SH-SY5Y (cell line): ENCODE results near the gene MFAP2.

Experiments
- GATA2 ChIP-seq: IDR thresholded peaks from 2 replicates; pipeline ENCODE4 v1.6.1; 2011; ENCODE audit warnings: mild to moderate bottlenecking, low read depth, low read length
- GATA3 ChIP-seq: IDR thresholded peaks from 2 replicates; pipeline ENCODE4 v1.6.1; 2011; ENCODE audit warnings: low read depth, mild to moderate bottlenecking, low read length, moderate library complexity

The MFAP2 gene, protein sequence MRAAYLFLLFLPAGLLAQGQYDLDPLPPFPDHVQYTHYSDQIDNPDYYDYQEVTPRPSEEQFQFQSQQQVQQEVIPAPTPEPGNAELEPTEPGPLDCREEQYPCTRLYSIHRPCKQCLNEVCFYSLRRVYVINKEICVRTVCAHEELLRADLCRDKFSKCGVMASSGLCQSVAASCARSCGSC

DNA sequence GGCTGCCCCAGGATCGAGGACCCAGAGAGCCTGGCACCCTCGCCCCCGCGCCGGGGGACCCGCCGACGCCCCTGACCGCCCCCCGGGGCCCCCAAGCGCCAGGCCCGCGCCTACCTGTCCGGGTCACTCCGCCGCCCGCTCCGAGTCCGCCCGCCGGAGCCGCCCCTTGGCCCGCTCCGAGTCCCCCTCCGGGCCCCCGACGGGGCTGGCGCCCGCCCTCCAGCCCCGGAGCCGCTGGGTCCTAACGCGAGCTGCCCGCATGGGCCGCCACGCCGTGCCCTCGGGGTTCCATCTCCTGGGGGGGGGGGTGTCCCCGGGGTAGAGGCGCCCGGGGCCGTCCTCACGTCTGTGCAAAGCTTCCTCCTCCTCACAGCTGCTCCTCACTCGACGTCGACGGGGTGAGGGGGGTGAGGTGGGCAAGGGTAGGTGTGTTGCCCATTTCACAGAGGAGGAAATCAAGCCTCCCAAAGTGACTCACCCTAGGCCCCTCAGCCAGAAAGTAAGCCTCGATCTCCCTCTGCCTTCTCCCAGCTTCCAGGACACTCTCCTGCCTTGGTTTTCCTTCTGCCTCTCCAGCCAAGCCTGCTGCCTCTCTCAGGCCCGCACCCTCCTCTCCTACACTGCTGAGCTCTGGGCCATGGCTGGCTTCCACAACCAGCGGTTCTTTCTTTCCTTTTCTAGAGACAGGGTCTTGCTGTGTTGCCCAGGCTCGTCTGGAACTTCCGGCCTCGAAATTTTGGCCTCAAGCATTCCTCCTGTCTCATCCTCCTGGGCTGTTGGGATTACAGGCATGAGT is at the start of gene MFAP2:
Gene MFAP2 (minus strand): TSS at position 148 of the 796 bp plus-strand sequence. CDS start 2,347 bp downstream, outside the sequence.
- TF ChIP-seq GATA2 (no peak), GATA3 (no peak)

DNA sequence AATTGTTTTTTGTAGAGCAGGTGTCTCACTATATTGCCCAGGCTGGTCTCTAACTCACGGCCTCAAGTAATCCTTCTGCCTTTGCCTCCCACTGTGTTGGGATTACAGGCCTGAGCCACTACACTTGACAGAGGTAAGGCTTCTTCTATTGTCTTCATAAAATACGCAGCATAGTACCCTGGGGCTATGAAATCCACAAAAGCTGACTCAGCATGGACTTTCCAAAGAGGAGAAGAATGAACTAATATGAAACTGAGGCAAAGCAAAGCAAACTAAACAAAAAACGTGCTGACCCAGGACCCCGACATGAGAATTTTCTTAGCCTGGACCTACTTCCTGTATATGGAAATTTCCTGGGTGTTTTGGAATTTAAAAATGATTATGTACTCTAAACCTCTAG is 49.8 kb upstream of the MFAP2 start:
- no peak for TF ChIP-seq GATA3
- TF ChIP-seq GATA2 = no peak

DNA sequence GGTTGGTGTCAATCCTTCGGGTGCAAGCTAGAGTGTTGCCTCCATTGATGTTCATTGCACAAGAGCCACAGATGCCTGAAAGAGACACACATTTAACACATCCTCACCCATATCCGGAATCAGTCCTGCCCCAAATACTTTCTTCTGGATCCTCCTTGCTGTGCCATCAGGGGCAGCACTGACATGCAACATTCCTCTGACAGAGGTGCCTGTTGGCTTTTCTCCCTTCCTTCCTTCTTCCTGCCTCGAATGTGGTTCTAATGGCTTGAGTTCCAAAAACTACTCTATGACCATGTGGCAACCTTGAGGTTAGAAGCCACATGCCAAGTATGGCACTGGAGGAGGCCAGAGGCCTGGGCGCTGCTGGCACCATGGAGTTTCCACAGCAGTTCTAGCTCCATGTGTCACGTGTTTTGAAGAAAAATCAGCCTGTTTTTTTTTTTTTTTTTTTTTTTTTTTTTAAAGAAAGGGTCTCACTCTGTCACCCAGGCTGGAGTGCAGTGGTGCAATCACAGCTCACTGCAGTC is 48.3 kb upstream of the MFAP2 start:
- TF ChIP-seq GATA2 = no peak
- TF ChIP-seq GATA3 = no peak

DNA sequence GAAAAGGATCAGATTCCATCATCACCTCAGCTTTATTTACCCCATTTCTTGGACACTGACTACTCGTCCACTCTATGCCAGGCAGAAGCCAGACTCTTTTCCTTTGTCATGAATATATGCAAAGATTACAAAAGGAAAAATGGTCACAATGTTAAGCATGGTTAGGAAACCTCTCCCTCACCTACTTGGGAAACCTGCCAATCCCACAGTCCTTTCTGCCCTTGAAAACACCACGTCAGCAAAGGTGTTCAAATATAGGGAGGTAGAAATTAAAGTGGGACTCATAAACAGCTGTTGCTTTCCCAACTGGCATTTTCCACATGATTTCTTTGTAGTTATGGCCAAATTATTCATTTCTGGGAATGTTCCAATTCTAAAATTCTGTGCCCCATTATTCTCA is 47.5 kb upstream of the MFAP2 start:
- no peak for TF ChIP-seq GATA3
- TF ChIP-seq GATA2 = no peak

DNA sequence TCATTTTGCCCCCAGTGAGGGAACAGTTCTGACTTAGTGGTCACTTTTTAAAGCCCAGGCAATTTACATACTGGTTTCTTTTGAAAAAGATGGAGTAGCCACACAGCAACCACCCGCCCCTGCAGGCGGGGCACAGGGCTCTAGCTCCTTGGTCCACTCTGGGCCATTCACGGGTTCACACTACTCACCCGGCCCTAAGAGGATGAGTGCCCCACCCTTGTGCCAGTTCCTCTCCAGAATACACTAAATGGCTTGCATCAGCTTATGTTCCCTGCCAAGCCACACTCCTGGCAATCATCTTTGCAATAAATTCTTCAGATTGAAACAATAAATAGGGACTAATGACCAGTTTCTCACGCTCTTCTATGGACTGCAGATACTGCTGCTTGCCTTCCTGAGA is 47.0 kb upstream of the MFAP2 start:
- TF ChIP-seq GATA3 (no peak), GATA2 (no peak)

DNA sequence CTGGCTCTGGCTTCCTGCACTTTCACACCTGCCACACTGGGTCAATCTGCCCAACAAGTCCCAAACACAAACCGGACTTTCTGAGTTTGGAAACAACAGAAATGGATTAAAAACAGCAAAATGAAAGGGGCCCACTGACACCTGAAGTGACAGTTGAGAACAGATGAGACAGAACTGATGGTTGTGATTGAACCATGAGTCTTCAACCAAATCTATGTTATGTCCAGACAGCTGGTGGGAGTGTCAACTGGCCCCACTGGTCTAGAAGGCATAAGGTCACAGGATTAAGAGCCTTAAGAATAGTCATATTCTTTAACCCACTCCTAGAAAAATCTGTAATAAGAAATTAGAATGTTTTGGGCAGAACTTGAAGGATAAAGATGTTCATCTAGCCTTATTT is 44.3 kb upstream of the MFAP2 start:
- TF ChIP-seq GATA3 (no peak), GATA2 (no peak)

DNA sequence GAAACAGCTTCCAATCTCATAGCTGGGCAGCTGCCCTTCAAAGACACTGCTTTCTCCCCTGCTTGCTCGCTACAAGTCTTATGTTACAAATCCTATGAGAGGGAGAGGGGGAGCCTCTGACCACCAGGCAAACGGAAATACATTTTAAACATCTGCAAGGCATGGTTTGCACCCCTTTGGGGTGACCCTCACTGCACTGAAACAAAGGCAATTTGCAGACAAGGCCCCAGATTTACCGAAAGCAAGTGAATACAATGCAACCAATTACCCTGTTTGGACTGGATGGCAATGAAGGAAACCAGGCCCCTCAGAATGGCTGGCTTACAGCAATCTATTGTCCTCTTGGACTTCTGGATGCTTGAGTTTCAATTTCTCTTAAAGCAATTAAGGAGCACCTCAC is 43.2 kb upstream of the MFAP2 start:
- TF ChIP-seq GATA3 = no peak
- TF ChIP-seq GATA2 = no peak

DNA sequence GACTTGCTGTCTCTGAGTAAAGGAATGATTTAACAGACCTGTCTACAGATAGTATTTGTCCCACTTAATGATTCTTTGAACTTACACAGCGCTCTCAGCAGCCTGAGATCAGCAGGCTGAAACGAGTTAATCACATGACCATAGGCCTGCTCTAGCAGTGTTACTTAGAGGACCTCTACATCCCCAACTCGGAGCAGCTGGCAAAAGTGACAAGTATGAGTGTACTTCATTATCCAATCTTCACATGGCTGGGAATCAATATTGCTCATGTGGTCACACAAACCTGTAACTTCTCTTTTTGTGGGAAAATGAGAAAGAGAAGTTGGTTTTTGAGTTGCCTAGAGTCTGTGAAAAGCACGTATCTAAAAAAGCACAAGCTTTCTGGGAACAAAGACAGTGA is 42.7 kb upstream of the MFAP2 start:
- TF ChIP-seq GATA3 = no peak
- no peak for TF ChIP-seq GATA2

DNA sequence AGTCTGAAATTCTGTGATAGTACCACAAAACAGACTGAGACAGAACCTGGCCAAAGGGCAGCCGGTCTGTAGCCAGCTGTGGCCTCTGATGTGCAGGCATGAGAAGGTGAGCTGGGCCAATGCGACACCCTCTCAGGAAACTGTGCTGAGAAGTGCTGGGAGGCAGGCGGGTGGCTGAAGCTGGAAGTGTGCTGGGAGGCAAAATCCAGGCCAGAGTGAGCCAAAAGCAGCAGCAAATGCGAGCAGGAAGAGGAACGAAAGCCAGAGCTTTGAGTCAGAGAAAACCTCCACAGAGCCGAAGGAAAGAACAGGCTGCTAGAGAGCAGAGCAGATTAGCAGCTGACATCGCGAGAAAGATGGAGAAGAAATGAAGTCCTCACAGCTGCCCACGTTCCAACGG is 41.5 kb upstream of the MFAP2 start:
- TF ChIP-seq GATA3 (no peak), GATA2 (no peak)

DNA sequence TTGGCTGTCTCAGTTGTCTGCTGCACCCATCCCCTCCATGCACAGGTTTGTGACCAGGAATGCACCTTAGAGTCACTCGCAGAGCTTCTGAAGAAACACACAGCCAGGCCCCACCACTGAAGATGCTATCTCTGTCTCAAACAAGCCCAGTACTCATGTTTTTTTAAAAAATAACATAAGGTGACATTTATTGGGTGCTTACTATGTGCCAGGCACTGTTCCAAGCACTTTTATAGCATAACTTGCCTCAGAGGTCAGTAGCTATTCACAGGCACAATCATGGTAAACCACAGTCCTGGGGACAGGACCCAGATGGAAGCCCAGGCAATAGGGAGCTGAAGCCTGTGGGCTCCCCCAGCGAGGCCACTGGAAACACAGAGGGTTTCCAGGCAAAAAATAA is 40.1 kb upstream of the MFAP2 start:
- TF ChIP-seq GATA2 = no peak
- no peak for TF ChIP-seq GATA3

DNA sequence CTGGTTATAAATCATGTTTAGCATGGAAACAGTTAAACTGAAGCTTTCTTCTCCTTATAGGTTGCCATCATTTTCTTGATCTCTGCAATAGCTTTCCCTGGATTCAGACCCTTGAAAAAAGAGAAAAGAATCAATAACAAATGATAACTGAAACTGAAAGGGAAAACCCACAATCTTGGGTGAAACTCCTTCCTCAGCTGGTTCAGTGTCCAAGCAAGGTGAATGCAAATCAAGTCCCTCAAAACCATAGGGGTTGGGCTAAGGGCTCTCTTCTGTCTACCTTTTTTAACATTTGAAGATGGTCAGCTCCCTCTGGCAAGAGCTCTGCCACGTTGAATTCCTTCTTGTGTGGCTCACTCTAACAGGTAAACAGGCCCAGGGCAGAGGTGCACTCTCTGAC is 38.4 kb upstream of the MFAP2 start:
- no peak for TF ChIP-seq GATA2
- no peak for TF ChIP-seq GATA3

DNA sequence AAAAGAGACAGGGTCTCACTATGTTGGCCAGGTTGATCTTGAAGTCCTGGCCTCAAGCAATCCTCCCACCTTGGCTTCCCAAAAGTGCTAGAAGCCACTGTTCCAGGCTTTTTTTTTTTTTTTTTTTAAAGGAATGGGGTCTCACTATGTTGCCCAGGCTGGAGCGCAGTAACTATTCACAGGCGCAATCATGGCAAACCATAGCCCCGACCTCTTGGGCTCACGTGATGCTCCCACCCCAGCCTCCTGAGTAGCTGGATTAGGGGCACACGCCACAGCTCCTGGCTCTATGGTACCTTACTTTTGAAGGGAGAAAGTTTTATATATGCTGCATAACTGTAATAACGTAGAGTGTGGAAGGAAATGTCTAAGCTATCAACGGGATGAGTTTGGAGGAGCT is 37.0 kb upstream of the MFAP2 start:
- TF ChIP-seq GATA2 (no peak), GATA3 (no peak)

DNA sequence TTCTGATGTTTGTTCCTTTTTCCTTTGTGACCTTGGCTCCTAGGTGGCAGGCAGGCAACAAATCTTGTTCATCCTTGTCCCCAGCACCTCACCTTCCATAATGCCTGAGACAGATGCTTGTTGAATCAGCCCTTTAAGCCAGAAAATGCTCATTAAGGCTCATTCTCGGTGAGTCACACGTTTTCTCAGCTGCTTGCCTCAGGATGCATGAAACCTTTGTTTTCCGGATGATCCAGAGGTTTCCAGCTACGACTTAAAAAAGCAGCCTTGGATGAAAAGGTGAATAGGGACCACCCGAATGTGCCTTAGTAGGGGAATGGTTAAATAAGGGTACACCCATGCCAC is 35.9 kb upstream of the MFAP2 start:
- TF ChIP-seq GATA2 = no peak
- no peak for TF ChIP-seq GATA3

DNA sequence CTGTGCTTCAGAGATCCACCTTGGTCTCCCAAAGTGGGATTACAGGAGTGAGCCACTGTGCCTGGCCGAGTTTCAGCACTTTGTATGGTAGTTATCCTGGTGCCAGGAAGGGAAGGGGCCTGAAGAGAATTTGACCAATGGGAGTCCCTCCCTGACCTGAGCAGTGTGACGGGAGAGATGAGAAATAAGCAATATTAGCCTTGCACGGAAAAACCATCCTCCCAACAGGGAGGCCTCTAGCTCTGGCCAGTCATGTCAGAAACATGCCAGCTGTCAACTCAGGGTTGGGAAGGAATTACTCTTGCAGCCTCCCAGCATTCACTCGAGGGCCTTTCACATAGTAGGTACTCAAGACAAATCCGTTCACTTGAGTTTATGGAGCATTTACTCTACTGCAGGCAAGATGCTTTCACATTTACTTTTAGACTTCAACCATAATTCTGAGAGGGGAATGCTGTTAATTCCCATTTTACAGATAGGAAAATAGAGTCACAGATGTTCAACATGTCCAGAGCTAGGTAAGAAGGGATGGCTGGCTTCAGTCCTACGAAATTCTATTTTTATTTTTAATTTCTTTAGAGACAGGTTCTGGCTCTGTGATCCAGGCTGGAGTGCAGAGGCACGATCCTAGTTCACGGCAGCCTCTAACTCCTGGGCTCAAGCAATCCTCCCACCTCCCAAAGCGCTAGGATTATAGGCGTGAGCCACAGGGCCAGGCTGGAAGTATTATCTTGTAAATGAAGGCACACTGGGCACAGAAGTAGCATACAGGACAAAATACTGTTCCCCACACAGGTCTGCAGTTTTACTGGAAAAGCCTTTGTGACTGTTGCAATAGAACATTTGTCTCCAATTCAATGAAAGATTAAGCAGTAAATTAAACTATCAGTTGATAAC is 34.5 kb upstream of the MFAP2 start:
- TF ChIP-seq GATA2 (no peak), GATA3 (no peak)
